ENCODE data around the gene HSPB6.

- TF ChIP-seq, protein P1, sequence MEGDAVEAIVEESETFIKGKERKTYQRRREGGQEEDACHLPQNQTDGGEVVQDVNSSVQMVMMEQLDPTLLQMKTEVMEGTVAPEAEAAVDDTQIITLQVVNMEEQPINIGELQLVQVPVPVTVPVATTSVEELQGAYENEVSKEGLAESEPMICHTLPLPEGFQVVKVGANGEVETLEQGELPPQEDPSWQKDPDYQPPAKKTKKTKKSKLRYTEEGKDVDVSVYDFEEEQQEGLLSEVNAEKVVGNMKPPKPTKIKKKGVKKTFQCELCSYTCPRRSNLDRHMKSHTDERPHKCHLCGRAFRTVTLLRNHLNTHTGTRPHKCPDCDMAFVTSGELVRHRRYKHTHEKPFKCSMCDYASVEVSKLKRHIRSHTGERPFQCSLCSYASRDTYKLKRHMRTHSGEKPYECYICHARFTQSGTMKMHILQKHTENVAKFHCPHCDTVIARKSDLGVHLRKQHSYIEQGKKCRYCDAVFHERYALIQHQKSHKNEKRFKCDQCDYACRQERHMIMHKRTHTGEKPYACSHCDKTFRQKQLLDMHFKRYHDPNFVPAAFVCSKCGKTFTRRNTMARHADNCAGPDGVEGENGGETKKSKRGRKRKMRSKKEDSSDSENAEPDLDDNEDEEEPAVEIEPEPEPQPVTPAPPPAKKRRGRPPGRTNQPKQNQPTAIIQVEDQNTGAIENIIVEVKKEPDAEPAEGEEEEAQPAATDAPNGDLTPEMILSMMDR (IDR thresholded peaks at IDR 0.05) = no peak
- TF ChIP-seq ZFX (IDR thresholded peaks at IDR 0.05; ENCODE audit: borderline replicate concordance) = no peak
Measured at GRCh38 chr19:35713904-35714495, 42.8 kb downstream of the HSPB6 start.
